Measurements from ENCODE around the gene TSPAN7. TPM values are rescaled to one million over a fixed set of nuclear protein-coding genes. Genes with fewer than 3 reads are reported as not detected.

Gene TSPAN7
- total RNA-seq, result under 1 TPM; 0.23 to 0.27 TPM

GRCh38 chrX:38561126-38561868, at the start of gene TSPAN7:
TSS of gene TSPAN7 (plus strand) at chrX:38561542. CDS start at chrX:38561547, 5 bp downstream.
- POLR2A ChIA-PET, result no interaction called here
- CTCF ChIA-PET, result no interaction called here

- ChIA-PET CTCF (no interaction called here), POLR2A (no interaction called here)
Observed at GRCh38 chrX:38513112-38513742, 48.1 kb upstream of the TSPAN7 start.

GRCh38 chrX:38514016-38514854, 47.1 kb upstream of the TSPAN7 start:
- CTCF ChIA-PET, result no interaction called here
- POLR2A ChIA-PET, result no interaction called here

- ChIA-PET POLR2A (no interaction called here), CTCF (no interaction called here)
Observed at GRCh38 chrX:38515291-38515690, 46.1 kb upstream of the TSPAN7 start.

GRCh38 chrX:38516196-38516774, 45.1 kb upstream of the TSPAN7 start:
- ChIA-PET CTCF (no interaction called here), POLR2A (no interaction called here)

DNA sequence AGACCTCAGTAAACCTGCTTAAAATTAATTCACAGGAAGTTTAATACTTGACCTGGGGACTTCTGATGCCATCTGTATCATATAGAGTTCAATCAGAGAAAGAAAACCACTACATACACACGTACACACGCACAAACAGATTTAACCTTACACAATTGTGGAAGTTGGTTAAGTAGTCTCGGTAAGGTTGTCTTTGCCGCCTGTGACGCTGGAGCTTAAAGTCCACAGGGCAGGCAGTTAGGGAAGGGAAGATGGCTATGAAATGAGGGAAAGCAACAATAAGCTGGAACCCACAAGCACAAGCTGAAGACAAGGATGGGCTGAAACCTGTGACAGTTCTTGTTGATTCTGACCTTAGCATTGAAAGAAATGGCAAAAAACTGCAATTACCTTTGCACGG, 41.7 kb upstream of the TSPAN7 start:
- ChIA-PET CTCF (no interaction called here), POLR2A (no interaction called here)

DNA sequence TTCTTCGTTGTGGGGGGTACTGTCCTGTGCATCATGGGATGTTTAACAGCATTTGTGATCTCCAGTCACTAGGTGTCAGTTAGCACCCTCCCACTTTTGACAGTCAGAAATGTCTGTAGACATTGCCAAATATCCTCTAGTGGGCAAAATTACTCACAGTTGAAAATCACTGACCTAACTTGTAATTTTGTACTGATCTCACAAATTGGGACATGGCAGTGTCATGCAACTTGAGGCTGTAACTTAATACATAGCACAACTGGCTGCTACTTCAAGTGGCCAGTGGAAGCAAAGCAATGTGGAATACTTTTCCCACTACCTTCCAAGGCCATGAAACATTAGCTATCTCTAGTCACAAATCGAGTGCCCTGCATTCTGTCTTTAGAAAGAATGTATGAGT, 23.2 kb upstream of the TSPAN7 start:
- POLR2A ChIA-PET, result no interaction called here
- CTCF ChIA-PET, result no interaction called here

- POLR2A ChIA-PET, result no interaction called here
- CTCF ChIA-PET, result no interaction called here
Observed at GRCh38 chrX:38539748-38540147, 21.6 kb upstream of the TSPAN7 start.

- ChIA-PET POLR2A (no interaction called here), CTCF (no interaction called here)
Observed at GRCh38 chrX:38548508-38548907, 12.8 kb upstream of the TSPAN7 start.

DNA sequence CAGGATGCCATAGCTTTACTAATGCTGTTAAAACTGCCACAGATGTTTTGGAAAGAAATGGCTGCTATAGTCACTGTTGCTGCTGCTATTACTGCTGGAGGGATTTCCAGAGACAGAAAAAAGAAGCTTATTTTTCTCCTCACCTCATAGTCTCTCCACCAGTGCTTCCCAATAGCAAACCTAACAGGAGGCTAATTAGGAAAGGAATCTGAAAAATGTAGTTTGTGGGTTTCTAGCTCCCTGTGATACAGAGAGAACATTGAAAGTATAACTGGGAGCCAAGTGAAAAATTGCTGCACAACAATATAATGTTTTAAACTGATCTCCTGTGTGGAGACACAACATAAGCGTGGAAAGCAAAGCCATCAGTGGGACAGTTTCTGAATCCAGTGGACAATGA, 8.6 kb upstream of the TSPAN7 start:
- ChIA-PET CTCF (no interaction called here), POLR2A (no interaction called here)

GRCh38 chrX:38558686-38559085, 2.7 kb upstream of the TSPAN7 start:
- POLR2A ChIA-PET, result no interaction called here
- CTCF ChIA-PET, result interaction anchor here (0.6 kb wide), 1 partner anchor 165 kb away, joined by 3 read pairs; no protein-coding TSS in a partner anchor

DNA sequence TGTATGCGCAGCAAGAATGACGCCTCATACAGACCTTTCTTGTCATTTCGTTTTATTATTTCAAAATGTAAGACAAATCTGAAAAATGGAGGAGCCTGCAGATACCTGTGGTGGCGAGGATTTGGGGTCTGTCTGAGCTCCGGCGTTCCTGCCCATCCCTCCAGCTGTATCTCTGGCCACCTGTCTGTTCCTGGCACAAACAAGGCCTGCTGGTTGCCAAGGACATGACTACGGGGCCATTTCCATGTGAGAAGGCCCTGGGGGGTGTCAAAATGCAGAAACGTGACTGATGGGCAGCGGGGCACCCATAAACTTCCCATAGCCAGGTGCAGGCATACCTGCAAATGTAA, 591 bp upstream of the TSPAN7 start:
- POLR2A ChIA-PET, result no interaction called here
- CTCF ChIA-PET, result no interaction called here

DNA sequence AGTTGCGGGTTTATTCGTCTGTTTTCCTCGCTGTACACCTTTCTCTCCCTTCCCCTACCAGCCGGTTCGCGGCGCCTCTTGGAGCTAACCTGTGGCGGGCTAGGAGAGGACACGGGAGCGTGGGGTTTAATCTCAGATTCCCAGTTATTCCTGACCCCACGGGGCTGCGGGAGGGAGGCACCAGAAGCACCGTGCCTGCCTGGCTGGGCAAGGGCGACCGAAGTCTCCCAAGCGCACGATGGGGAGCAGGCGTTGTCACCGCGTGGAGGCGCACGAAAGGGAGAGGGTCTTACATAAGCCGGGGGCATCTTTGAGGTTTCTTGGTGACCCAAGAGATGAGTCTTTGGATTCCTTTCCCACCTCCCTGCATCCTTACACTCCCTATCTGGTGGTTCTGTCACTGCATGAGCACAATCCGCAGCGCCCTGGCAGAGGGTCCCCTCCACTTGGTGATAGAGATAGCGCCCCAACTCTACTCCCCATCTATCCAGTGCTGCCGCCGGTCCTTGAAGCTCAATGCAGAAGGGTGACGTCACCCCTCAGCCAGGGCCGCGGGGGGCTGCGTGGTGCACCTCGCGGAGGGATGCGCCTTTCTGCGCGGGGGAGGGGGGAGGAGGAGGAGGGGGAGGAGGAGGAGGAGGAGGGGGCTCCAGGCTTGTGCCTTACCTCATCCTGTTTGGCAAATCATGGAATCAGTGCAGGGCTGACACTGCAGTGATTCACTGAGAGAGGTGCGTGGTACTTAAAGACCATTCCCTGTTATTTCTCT, 793 bp downstream of the TSPAN7 start:
- POLR2A ChIA-PET, result no interaction called here
- CTCF ChIA-PET, result no interaction called here

DNA sequence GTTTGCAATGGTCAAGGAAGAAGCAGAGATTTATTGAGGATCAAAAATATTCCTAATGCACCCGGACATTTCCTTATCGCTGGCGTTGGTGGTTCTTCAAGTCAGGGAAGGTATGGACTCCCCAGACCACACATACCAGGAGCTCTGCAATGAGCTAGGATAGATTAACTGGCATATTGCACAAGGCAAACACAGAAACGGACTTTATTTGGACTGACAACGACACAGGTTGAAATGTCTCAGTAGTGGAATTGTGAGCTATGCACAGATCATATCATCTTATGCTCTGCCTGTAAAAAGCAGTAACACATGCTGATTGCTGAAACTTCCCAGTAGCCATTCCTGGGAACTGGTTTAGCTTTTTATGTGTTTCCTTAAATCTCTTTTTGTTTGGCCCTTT, 1.7 kb downstream of the TSPAN7 start:
- ChIA-PET CTCF (no interaction called here), POLR2A (interaction anchor here (0.6 kb wide), 1 partner anchor 236 kb away, joined by 3 read pairs; the partner anchor contains the start of gene RPGR)

GRCh38 chrX:38570396-38570795, 9.1 kb downstream of the TSPAN7 start:
- CTCF ChIA-PET, result no interaction called here

DNA sequence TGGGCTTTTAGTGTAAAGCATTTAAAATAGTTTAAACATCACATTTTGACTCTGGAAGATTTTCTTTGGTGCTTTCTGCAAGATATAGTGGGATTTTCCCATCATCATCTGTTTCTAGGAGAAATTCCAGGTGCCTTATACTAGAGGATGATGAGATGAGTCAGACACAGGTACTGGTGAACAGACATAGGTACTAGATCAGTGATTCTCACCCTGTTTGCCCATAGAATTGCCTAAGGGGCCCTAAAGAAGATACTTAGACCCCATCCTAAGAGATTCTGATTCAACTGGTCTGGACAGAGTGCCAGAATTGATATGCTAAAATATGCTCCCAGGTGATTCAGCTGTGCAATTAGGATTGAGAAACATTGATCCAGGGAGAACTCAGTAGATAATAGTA, 9.7 kb downstream of the TSPAN7 start:
- POLR2A ChIA-PET, result no interaction called here
- CTCF ChIA-PET, result no interaction called here

More at GRCh38 chrX:38570396-38570795, 9.1 kb downstream of the TSPAN7 start:
- POLR2A ChIA-PET, result no interaction called here

- ChIA-PET POLR2A (no interaction called here), CTCF (no interaction called here)
Observed at GRCh38 chrX:38574858-38575257, 13.5 kb downstream of the TSPAN7 start.

GRCh38 chrX:38575888-38576287, 14.5 kb downstream of the TSPAN7 start:
- CTCF ChIA-PET, result no interaction called here
- POLR2A ChIA-PET, result no interaction called here

DNA sequence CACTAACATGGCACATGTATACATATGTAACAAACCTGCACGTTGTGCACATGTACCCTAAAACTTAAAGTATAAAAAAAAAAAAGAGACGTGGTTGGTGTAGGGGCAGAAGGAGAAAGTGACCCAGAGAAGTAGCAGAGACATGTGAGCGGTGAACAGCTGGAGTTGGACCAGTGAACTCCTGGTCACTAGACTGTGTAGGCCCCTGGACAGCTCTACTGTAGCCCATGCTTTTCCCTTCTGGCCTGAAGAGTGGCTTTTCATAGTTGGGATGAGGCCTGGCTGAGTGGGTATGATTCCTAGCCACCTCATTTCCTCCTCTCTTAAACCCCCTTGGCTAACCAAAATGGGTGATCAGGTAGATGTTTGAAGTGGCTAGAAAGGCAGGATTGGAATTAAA, 16.4 kb downstream of the TSPAN7 start:
- ChIA-PET CTCF (no interaction called here), POLR2A (no interaction called here)

DNA sequence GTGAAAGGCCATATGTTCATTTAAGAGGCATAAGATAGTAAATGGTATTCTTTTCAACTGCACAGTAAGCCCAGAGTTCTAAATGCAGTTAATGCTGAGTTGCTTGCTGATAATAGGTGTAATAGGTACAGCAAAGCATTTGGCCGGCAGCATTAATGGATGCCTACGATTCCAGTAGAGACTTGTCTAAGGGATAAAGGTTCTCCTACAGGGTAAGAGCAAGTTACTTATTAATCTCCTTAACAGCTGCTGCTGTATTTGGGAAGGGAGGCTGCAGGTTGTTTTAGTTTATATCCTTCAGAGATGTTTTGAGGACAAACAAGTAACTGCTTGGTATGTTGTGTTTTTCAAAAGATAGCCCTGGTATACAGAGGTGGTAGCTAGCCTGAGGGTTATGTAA, 16.8 kb downstream of the TSPAN7 start:
- ChIA-PET POLR2A (no interaction called here), CTCF (no interaction called here)

All from activated CD8-positive, alpha-beta memory T cell treated with anti-CD3 and anti-CD28 coated beads for 36 hours (primary cell).